OCI-LY3 (cell line): ENCODE data around the gene AKR1B15.

Experiments
- H2AFZ ChIP-seq: fragments of 200-600, 300-600 bp; shearing (Covaris generic); 2 replicates; pipeline ENCODE4 v1.6.0; 2014; ENCODE audit warnings: antibody characterized with exemption, low read depth, low read length
- H3K27ac ChIP-seq: fragments of 200-600, 300-600 bp; sonication (generic); 2 replicates; pipeline ENCODE4 v1.5.1; 2014; ENCODE audit warnings: mild to moderate bottlenecking, low read length, moderate library complexity, mixed read lengths
- H3K27me3 ChIP-seq: fragments of 200-600, 300-600 bp; sonication (generic); 2 replicates; pipeline ENCODE4 v1.6.1; 2014; ENCODE audit warnings: low read depth, low read length, mixed read lengths
- H3K36me3 ChIP-seq: fragments of 200-600, 300-600 bp; sonication (generic); replicated peaks from 2 replicates; pipeline ENCODE3; 2014; ENCODE audit warnings: low read depth, low read length, mixed read lengths
- H3K4me1 ChIP-seq: fragments of 300-600, 200-600 bp; sonication (generic); 2 replicates; pipeline ENCODE4 v1.6.1; 2014; ENCODE audit warnings: low read length, mixed read lengths
- H3K4me2 ChIP-seq: fragments of 200-600, 300-600 bp; sonication (generic); 2 replicates; pipeline ENCODE4 v1.6.1; 2014; ENCODE audit warnings: low read length, mixed read lengths
- H3K4me3 ChIP-seq: fragments of 300-600, 200-600 bp; sonication (generic); 2 replicates; pipeline ENCODE4 v1.5.1; 2014; ENCODE audit warnings: antibody characterized with exemption, mild to moderate bottlenecking, low read length, moderate library complexity
- H3K79me2 ChIP-seq: fragments of 300-600, 200-600 bp; shearing (Covaris generic); 2 replicates; pipeline ENCODE4 v1.6.1; 2014; ENCODE audit warnings: mild to moderate bottlenecking, low read length, mixed read lengths
- H3K9ac ChIP-seq: fragments of 300-600, 200-600 bp; shearing (Covaris generic); 2 replicates; pipeline ENCODE4 v1.6.0; 2014; ENCODE audit warnings: mild to moderate bottlenecking, low read length, moderate library complexity
- H3K9me3 ChIP-seq: fragments of 200-600, 300-600 bp; shearing (Covaris generic); 2 replicates; pipeline ENCODE4 v1.6.1; 2014; ENCODE audit warnings: low read length, mixed read lengths; ENCODE audit not compliant: insufficient read depth
- H4K20me1 ChIP-seq: fragments of 200-600, 300-600 bp; sonication (generic); 2 replicates; pipeline ENCODE4 v1.6.1; 2016; ENCODE audit warnings: low read length, mixed read lengths; ENCODE audit not compliant: insufficient read depth
- EZH2phosphoT487 ChIP-seq: fragments of 200-600 bp; shearing (Covaris generic); IDR thresholded peaks from 2 replicates; pipeline ENCODE4 v1.6.1; 2018; ENCODE audit warnings: antibody characterized with exemption, mixed run types, low read depth
- TF ChIP-seq, protein P1 (sequence below): fragments of 200-600, 300-600 bp; sonication (generic); IDR thresholded peaks from 2 replicates; pipeline ENCODE4 v1.5.1; 2014; ENCODE audit warnings: antibody characterized with exemption, low read length, low read depth

The AKR1B15 gene

DNA sequence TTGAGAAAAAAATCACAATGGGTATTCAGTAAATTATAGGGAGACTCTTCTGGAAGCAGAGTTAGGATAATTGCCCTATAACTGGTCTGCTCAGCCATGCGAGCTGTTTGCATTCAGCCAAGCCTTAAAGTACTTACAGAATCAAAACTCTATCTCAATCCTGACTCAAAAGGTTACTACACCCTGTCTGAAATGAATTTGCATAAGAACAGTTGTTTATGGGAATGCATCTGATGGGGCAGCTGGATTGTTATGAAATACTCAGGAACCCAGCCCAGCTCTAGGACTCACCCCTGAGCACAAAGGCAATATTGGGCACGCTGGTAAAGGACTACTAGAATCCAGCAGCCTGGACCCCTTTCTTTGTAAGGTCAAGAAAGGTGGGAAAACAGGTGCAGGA is 38.8 kb downstream of the AKR1B15 start:
- Histone ChIP-seq H3K9ac (no peak overlapping the region), H3K36me3 (no peaks in the 10 kb centered on the region), H3K27me3 (peaks cover 14% of the 10 kb centered on the region), H3K4me1 (no peaks in the 10 kb centered on the region), H3K27ac (no peak overlapping the region), H2AFZ (no peak overlapping the region), H3K4me2 (no peak overlapping the region), H4K20me1 (no peaks in the 10 kb centered on the region), H3K4me3 (no peak overlapping the region), H3K9me3 (no peaks in the 10 kb centered on the region), H3K79me2 (no peaks in the 10 kb centered on the region)
- TF ChIP-seq, protein P1, sequence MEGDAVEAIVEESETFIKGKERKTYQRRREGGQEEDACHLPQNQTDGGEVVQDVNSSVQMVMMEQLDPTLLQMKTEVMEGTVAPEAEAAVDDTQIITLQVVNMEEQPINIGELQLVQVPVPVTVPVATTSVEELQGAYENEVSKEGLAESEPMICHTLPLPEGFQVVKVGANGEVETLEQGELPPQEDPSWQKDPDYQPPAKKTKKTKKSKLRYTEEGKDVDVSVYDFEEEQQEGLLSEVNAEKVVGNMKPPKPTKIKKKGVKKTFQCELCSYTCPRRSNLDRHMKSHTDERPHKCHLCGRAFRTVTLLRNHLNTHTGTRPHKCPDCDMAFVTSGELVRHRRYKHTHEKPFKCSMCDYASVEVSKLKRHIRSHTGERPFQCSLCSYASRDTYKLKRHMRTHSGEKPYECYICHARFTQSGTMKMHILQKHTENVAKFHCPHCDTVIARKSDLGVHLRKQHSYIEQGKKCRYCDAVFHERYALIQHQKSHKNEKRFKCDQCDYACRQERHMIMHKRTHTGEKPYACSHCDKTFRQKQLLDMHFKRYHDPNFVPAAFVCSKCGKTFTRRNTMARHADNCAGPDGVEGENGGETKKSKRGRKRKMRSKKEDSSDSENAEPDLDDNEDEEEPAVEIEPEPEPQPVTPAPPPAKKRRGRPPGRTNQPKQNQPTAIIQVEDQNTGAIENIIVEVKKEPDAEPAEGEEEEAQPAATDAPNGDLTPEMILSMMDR = no peak
- no peak for TF ChIP-seq EZH2phosphoT487

DNA sequence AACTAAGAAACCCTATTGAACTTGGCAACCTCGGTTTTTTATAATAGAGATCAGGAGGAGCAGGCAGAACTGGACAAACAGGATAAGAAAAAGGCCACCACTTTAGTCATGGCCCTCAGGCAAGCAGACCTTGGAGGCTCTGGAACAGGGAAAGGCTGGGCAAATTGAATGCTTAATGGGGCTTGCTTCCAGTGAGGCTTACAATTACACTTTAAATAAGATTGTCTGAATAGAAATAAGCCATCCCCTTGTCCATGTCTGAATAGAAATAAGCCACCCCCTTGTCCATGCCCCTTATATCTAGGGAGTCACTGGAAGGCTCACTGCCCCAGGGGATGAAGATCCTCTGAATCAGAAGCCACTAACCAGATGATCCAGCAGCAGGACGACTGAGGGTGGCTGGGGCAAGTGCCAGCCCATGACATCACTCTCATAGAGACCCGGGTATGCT is 40.6 kb downstream of the AKR1B15 start:
- no peak overlapping the region for H3K9ac ChIP-seq
- no peaks in the 10 kb centered on the region for H3K79me2 ChIP-seq
- H3K27ac ChIP-seq = no peak overlapping the region
- no peaks in the 10 kb centered on the region for H3K9me3 ChIP-seq
- no peak overlapping the region for H3K4me2 ChIP-seq
- H3K27me3 ChIP-seq = peaks cover 5% of the 10 kb centered on the region; the same call in 1 of the 2 replicates
- H3K36me3 ChIP-seq = no peaks in the 10 kb centered on the region
- no peak overlapping the region for H2AFZ ChIP-seq
- no peak for TF ChIP-seq EZH2phosphoT487
- TF ChIP-seq, protein P1 = no peak
- H3K4me1 ChIP-seq = no peaks in the 10 kb centered on the region
- no peak overlapping the region for H3K4me3 ChIP-seq
- no peaks in the 10 kb centered on the region for H4K20me1 ChIP-seq

DNA sequence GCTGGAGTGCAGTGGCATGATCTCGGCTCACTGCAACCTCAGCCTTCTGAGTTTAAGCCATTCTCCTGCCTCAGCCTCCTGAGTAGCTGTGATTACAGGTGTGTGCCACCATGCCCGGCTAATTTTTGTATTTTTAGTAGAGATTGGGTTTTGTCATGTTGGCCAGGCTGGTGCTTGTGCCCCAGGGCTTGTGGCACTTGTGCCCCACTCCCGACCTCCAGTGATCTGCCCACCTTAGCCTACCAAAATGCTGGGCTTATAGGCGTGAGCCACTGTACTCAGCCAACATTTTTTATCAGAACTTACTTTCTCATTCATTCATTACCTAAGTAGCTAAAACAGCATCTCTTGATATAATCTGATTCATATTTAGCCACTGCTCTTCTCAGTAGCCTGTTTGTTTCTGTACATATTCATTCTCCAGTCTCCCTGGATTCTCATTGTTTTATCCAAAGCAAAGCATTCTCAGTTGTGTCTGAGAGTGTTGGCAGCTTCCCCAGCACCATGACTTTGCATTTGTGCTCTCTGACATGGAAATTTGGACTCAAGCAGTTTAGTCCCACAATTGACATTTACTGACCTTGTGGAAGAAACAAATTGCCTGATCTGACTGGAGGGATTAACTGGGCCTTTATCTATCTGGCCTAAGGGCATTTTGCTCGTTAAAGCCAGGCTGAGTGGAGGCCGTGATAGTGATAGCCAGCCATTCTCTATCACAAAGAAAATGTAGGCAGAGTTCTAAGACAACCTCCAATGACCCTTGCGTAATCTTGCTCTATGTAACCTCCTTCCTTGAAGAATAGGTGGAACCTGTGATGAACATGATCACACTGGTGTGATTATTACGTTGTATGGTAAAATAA is 44.9 kb downstream of the AKR1B15 start:
- Histone ChIP-seq H3K27me3 (no peaks in the 10 kb centered on the region), H3K4me2 (no peak overlapping the region), H3K9me3 (no peaks in the 10 kb centered on the region), H2AFZ (no peak overlapping the region), H4K20me1 (no peaks in the 10 kb centered on the region), H3K9ac (no peak overlapping the region), H3K4me3 (no peak overlapping the region), H3K4me1 (no peaks in the 10 kb centered on the region), H3K36me3 (no peaks in the 10 kb centered on the region), H3K27ac (no peak overlapping the region), H3K79me2 (no peaks in the 10 kb centered on the region)
- TF ChIP-seq, protein P1 = no peak
- no peak for TF ChIP-seq EZH2phosphoT487

DNA sequence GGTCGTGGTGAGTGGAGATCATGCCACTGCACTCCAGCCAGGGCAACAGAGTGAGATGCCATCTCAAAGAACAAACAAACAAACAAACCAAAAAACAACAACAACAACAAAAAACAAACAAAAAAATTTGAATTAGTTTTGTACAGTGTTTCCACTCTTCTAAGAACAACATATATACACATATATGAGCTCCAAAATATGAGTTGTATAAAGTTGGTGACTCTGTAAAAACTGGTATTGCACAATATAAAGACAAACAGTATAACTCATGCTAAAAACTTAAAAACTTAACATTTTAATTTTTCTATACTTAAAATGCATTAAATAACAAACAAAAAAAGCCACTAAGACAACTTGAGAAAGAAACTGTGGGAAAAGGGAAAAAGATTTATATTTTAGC is 46.0 kb downstream of the AKR1B15 start:
- H3K36me3 ChIP-seq = no peaks in the 10 kb centered on the region

More for the DNA sequence above, 46.0 kb downstream of the AKR1B15 start:
- H3K27ac ChIP-seq = no peak overlapping the region
- H3K4me1 ChIP-seq = no peaks in the 10 kb centered on the region
- H3K4me2 ChIP-seq = no peak overlapping the region
- no peak for TF ChIP-seq EZH2phosphoT487
- no peaks in the 10 kb centered on the region for H3K9me3 ChIP-seq
- no peak overlapping the region for H3K9ac ChIP-seq
- H3K4me3 ChIP-seq = no peak overlapping the region
- H3K27me3 ChIP-seq = no peaks in the 10 kb centered on the region
- H4K20me1 ChIP-seq = no peaks in the 10 kb centered on the region
- no peaks in the 10 kb centered on the region for H3K79me2 ChIP-seq
- no peak overlapping the region for H2AFZ ChIP-seq
